KOPT-K1 (cell line): ENCODE measurements around the gene MCM8.

Experiments
- H3K27ac ChIP-seq: fragments of 200-600 bp; sonication (generic); 2 replicates; pipeline ENCODE4 v1.5.1; 2016; ENCODE audit warnings: antibody characterized with exemption, mild to moderate bottlenecking, low read depth, low read length; ENCODE audit not compliant: poor library complexity, severe bottlenecking
- H3K36me3 ChIP-seq: fragments of 200-600 bp; sonication (generic); 2 replicates; pipeline ENCODE4 v1.5.1; 2017; ENCODE audit warnings: antibody characterized with exemption, mild to moderate bottlenecking, low read length, moderate library complexity; ENCODE audit not compliant: insufficient read depth
- H3K9me3 ChIP-seq: fragments of 200-600 bp; sonication (generic); 2 replicates; pipeline ENCODE4 v1.5.1; 2017; ENCODE audit warnings: antibody characterized with exemption, low read length, mild to moderate bottlenecking; ENCODE audit not compliant: insufficient read depth, poor library complexity, severe bottlenecking

MCM8 gene

DNA sequence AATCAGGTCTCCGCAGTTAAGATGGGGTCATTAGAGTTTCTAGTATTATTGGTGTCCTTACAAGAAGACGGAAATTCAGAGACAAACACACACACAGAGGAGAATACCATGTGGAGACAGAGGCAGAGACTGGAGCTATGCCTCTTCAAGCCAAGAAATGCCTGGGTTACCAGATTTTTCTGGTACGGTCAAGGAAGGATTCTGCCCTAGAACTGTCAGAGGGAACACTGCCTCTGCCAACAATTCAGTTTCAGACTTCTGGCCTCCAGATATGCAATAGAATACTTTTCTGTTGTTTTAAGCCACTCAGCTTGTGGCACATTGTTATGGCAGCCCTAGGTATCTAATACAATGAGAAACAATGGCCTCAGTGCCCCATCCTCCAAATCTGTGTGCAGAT, 19.0 kb upstream of the MCM8 start:
- no peak overlapping the region for H3K27ac ChIP-seq

GRCh38 chr20:5932796-5933195, 17.7 kb upstream of the MCM8 start:
- Histone ChIP-seq H3K36me3 (peaks cover 9% of the 10 kb centered on the region; the same call in 1 of the 2 replicates), H3K27ac (no peak overlapping the region), H3K9me3 (no peaks in the 10 kb centered on the region)

More for the DNA sequence above, 19.0 kb upstream of the MCM8 start:
- no peaks in the 10 kb centered on the region for H3K9me3 ChIP-seq
- no peaks in the 10 kb centered on the region for H3K36me3 ChIP-seq

DNA sequence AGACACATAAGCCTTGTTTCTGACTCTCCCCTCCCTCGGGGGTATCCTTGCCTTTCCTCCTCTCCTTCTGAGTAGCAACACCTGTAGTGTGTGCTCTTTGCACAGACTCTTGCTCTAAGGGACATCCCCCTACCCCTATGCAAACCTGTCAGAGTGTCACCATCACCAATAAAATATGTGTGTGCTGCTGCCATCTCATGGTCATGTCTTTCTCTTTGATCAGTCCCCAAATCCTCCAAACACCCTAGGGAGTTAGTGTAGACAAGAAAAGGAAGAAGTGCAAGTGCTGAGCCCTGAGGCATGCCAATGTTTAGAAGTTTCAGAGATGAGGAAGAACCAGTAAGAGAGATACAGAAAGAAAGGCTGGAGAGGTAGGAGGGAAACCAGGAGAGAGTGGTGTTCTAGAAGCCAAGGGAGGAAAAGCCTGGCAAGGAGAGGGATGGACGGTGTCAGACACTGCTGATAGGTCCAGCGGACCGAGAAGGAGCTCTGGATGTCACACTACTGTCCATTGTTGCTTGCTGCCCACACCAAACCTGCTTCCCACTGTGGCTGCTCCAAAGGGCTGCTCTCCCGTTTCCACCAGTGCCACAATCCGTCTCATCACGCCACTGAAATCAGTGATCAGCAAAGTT, 16.5 kb upstream of the MCM8 start:
- Histone ChIP-seq H3K9me3 (no peaks in the 10 kb centered on the region), H3K27ac (no peak overlapping the region), H3K36me3 (peaks cover 21% of the 10 kb centered on the region)

DNA sequence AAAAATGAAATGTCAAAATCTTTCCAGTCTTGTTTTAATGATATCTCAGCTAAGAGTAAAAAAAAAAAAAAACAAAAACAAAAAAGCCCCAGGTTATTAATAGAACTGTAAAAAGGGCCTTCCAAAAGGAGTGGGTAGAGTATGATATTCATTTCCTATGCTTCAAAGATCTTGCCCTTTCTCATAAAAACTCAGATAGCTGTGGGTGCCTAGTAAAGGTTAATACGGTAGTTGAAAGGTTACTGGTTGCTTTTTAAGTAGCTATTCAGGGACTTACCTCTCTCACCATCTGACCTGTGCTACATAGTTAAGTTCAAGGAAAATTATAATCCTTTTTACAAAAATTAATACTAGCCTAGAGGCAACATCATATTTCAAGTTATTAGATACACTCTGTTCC, 15.1 kb upstream of the MCM8 start:
- H3K9me3 ChIP-seq: no peaks in the 10 kb centered on the region
- H3K27ac ChIP-seq: no peak overlapping the region
- H3K36me3 ChIP-seq: peaks cover 35% of the 10 kb centered on the region

GRCh38 chr20:5936238-5936637, 14.2 kb upstream of the MCM8 start:
- Histone ChIP-seq H3K36me3 (peaks cover 44% of the 10 kb centered on the region), H3K9me3 (no peaks in the 10 kb centered on the region), H3K27ac (no peak overlapping the region)

DNA sequence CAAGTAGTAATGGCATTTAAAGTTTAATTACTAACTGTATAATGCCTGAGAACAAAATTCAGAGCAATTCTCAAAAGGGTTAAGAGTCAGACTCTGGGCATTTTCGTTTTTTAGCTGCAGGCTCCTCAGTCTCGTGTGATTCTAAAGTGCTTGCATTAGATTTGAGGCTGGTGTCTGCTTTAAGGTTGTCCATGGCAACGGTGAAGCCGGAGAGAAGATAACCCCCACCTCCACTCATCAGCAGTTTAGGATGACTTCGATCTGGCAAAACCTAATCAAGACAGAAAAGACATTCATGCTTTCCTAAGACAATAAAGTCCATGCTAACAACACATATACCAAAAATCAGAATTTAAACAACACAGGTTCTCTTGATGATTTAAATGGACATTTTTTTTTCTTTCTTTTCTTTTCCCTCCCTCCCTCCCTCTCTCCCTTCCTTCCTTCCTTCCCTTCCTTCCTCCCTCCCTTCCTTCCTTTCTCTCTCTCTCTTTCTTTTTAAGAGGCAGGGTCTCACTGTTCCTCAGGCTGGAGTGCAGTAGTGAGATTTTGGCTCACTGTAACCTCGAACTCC, 11.9 kb upstream of the MCM8 start:
- Histone ChIP-seq H3K27ac (no peak overlapping the region), H3K9me3 (no peaks in the 10 kb centered on the region), H3K36me3 (peaks cover 67% of the 10 kb centered on the region)

GRCh38 chr20:5945963-5946362, 4.5 kb upstream of the MCM8 start:
- Histone ChIP-seq H3K27ac (no peak overlapping the region), H3K9me3 (no peaks in the 10 kb centered on the region), H3K36me3 (peaks cover 72% of the 10 kb centered on the region)

GRCh38 chr20:5947276-5947675, 3.2 kb upstream of the MCM8 start:
- H3K27ac ChIP-seq: no peak overlapping the region
- H3K9me3 ChIP-seq: no peaks in the 10 kb centered on the region
- peaks cover 64% of the 10 kb centered on the region for H3K36me3 ChIP-seq

DNA sequence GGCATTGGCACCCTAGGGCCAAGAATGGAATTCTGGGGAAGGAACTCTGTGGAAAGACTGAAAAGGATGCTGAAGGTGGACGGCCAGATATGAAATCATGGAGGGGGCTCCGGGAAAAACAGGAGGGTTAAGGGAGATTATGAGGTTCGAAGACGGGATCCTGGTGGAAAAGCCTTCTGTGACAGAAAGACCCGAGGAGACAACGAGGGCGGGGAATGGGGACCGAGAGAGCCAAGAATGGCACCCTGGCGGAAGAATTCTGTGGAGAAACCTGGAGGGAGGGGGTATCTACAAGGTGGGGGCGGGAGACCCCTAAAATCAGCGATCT, 545 bp upstream of the MCM8 start:
- peak overlapping the region; percentile 79 for H3K27ac ChIP-seq
- H3K36me3 ChIP-seq: peaks cover 65% of the 10 kb centered on the region
- H3K9me3 ChIP-seq: no peaks in the 10 kb centered on the region

DNA sequence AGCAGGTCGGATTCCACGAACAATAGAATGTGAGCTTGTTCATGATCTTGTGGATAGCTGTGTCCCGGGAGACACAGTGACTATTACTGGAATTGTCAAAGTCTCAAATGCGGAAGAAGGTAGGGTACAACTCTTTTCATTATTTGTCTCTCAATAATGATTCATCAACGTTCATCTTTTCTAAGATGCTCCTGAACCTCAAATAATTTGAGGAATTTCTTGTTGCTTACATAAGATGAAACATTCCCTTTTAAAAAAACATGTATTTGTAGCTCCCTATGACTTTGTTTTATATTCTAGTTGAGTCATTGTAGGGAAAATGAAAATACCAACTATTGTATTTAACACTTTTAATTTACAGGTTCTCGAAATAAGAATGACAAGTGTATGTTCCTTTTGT, 17.0 kb downstream of the MCM8 start:
- Histone ChIP-seq H3K27ac (no peak overlapping the region), H3K36me3 (peaks cover 100% of the 10 kb centered on the region), H3K9me3 (no peaks in the 10 kb centered on the region)

- peaks cover 100% of the 10 kb centered on the region for H3K36me3 ChIP-seq
- H3K9me3 ChIP-seq: no peaks in the 10 kb centered on the region
Observed at GRCh38 chr20:5968462-5968861, 18.0 kb downstream of the MCM8 start.

DNA sequence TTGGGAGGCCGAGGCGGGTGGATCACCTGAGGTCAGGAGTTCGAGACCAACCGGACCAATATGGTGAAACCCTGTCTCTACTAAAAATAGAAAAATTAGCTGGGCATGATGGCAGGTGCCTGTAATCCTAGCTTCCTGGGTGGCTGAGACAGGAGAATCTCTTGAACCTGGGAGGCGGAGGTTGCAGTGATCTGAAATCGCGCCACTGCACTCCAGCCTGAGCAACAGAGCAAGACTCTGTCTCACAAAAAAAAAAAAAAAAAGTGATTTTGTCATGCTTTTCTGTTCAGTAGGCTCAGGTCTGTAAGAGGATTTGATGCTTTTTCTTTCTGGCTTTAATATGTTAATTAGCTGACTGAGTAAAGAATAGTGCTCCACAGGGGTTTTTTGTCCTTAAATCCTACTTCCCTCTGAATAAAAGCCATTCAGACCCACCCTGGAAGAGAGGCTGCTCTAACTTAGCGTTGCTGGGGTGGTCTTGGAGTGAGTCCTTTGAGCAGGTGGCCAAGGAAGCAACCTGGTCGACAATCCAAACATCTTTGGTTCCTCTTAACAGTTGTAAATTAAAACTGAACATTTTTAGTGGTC, 19.0 kb downstream of the MCM8 start:
- peaks cover 100% of the 10 kb centered on the region for H3K36me3 ChIP-seq
- H3K9me3 ChIP-seq: no peaks in the 10 kb centered on the region
- no peak overlapping the region for H3K27ac ChIP-seq

More at GRCh38 chr20:5968462-5968861, 18.0 kb downstream of the MCM8 start:
- no peak overlapping the region for H3K27ac ChIP-seq

DNA sequence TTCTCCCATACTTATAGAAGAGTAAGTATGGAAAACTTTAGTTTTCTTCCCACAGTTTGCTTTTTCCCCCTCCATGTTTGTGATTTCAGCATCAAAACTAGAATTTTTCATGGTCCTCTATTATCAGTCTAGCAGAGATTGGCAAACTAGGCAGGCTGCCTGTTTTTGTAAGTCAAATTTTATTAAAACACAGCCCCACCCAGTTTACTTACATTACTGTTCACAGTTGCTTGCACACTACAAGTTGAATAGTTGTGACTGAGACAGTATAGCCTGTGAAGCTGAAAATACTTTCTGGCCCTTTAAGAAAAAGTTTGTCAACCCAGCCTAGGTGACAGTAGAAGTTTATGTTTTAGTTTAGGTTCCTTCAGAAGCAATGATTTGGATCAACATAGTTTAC, 19.5 kb downstream of the MCM8 start:
- Histone ChIP-seq H3K27ac (no peak overlapping the region), H3K36me3 (peaks cover 100% of the 10 kb centered on the region), H3K9me3 (no peaks in the 10 kb centered on the region)

DNA sequence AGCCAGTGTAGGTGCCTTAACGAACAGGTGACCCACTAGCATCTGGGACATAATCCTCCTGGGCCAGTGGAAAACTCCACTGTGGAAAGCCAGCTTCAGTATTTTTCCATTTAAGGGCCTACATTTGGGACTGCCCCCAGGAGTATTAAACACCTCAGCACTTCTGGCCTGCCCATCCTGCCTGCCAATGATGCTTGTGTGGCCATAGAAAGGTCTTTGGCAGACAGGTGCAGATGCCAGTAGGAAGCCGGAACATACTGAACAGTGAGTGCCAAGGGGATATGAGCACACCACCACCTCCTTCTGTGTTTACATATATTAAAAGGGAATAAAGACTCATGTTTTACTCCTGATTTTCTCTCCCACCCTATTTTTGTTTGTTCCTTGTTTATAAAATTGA, 19.9 kb downstream of the MCM8 start:
- Histone ChIP-seq H3K9me3 (no peaks in the 10 kb centered on the region), H3K27ac (no peak overlapping the region), H3K36me3 (peaks cover 100% of the 10 kb centered on the region)

DNA sequence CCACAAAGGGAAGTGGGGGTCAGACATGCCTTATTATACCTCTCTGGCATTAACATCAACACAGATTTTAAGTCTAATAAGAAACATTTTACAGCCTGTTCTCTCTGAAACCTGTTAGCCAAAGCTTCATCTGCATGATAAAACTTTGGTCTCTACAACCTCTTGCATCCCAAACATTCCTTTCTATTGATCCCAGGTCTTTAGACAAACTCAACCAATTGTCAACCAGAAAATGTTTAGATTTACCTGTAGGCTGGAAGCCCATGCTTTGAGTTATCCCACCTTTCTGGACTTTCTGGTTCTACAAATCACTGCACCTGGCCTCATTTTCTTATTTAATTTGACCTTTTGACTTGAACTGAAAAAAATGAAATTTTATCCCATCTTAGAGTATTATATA, 20.8 kb downstream of the MCM8 start:
- no peak overlapping the region for H3K27ac ChIP-seq
- H3K9me3 ChIP-seq: no peaks in the 10 kb centered on the region
- peaks cover 99% of the 10 kb centered on the region for H3K36me3 ChIP-seq

DNA sequence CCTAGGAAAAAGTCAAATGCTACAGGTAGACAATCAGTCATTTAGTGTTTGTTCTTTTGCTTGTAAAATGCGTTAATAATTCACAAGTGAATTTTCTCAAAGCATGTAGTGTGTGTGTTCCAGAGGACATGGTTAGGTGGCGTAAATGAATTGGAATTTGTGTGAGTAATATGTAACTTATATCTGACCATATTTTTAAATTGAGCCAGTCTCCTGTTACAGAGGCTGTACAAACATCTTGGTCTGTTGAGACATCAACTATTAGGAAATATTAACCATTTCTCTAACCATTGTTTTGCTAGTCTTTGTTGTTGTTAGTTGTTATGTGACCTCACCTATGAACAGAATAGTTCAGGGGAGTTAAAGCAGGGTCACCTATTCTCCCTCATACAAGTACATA, 22.7 kb downstream of the MCM8 start:
- Histone ChIP-seq H3K27ac (no peak overlapping the region), H3K9me3 (no peaks in the 10 kb centered on the region), H3K36me3 (peaks cover 99% of the 10 kb centered on the region)
